Measurements from ENCODE around the gene GPC5. TPM values are rescaled to one million over a fixed set of nuclear protein-coding genes. Genes with fewer than 3 reads are reported as not detected.

GPC5 gene
- total RNA-seq, 1 donor from 2014 or later: 0.17 TPM

- Histone ChIP-seq H3K36me3 (ENCODE audit: control insufficient read depth, insufficient read depth, low read length) (no peaks in the 10 kb centered on the region), H3K27me3 (ENCODE audit: control insufficient read depth, insufficient read depth, low read length) (no peaks in the 10 kb centered on the region), H3K4me3 (ENCODE audit: low read depth, low read length) (no peak overlapping the region)
- TF ChIP-seq CTCF (IDR thresholded peaks at IDR 0.05; ENCODE audit: insufficient read depth, low read length, poor library complexity, severe bottlenecking): no peak
- DNase-seq (ENCODE audit: low read depth): no peak
Measured at GRCh38 chr13:91902291-91902690, 503.9 kb downstream of the GPC5 start.

GRCh38 chr13:91904005-91904404 lies 505.6 kb downstream of the GPC5 start:
- H3K36me3 ChIP-seq (ENCODE audit: control insufficient read depth, insufficient read depth, low read length): no peaks in the 10 kb centered on the region
- no peaks in the 10 kb centered on the region for H3K27me3 ChIP-seq (ENCODE audit: control insufficient read depth, insufficient read depth, low read length)
- TF ChIP-seq CTCF (IDR thresholded peaks at IDR 0.05; ENCODE audit: insufficient read depth, low read length, poor library complexity, severe bottlenecking): no peak
- H3K4me3 ChIP-seq (ENCODE audit: low read depth, low read length): no peak overlapping the region
- DNase-seq (ENCODE audit: low read depth): peak; percentile 25

- no peaks in the 10 kb centered on the region for H3K36me3 ChIP-seq (ENCODE audit: control insufficient read depth, insufficient read depth, low read length)
- no peak overlapping the region for H3K4me3 ChIP-seq (ENCODE audit: low read depth, low read length)
- peak; percentile 29 for DNase-seq (ENCODE audit: low read depth)
- no peaks in the 10 kb centered on the region for H3K27me3 ChIP-seq (ENCODE audit: control insufficient read depth, insufficient read depth, low read length)
- no peak for TF ChIP-seq CTCF (IDR thresholded peaks at IDR 0.05; ENCODE audit: insufficient read depth, low read length, poor library complexity, severe bottlenecking)
Measured at GRCh38 chr13:91904597-91904996, 506.2 kb downstream of the GPC5 start.

- TF ChIP-seq CTCF (IDR thresholded peaks at IDR 0.05; ENCODE audit: insufficient read depth, low read length, poor library complexity, severe bottlenecking): no peak
- H3K27me3 ChIP-seq (ENCODE audit: control insufficient read depth, insufficient read depth, low read length): no peaks in the 10 kb centered on the region
- no peak for DNase-seq (ENCODE audit: low read depth)
- H3K4me3 ChIP-seq (ENCODE audit: low read depth, low read length): no peak overlapping the region
- H3K36me3 ChIP-seq (ENCODE audit: control insufficient read depth, insufficient read depth, low read length): no peaks in the 10 kb centered on the region
Measured at GRCh38 chr13:91907398-91907797, 509.0 kb downstream of the GPC5 start.

GRCh38 chr13:91909617-91910016 lies 511.2 kb downstream of the GPC5 start:
- Histone ChIP-seq H3K4me3 (ENCODE audit: low read depth, low read length) (no peak overlapping the region), H3K36me3 (ENCODE audit: control insufficient read depth, insufficient read depth, low read length) (no peaks in the 10 kb centered on the region), H3K27me3 (ENCODE audit: control insufficient read depth, insufficient read depth, low read length) (no peaks in the 10 kb centered on the region)
- no peak for DNase-seq (ENCODE audit: low read depth)
- TF ChIP-seq CTCF (IDR thresholded peaks at IDR 0.05; ENCODE audit: insufficient read depth, low read length, poor library complexity, severe bottlenecking): no peak

GRCh38 chr13:91922969-91923592 lies 524.7 kb downstream of the GPC5 start:
- Histone ChIP-seq H3K36me3 (ENCODE audit: control insufficient read depth, insufficient read depth, low read length) (no peaks in the 10 kb centered on the region), H3K4me3 (ENCODE audit: low read depth, low read length) (no peak overlapping the region), H3K27me3 (ENCODE audit: control insufficient read depth, insufficient read depth, low read length) (no peaks in the 10 kb centered on the region)
- DNase-seq (ENCODE audit: low read depth): no peak
- peak; percentile 42 for TF ChIP-seq CTCF (IDR thresholded peaks at IDR 0.05; ENCODE audit: insufficient read depth, low read length, poor library complexity, severe bottlenecking)
